ENCODE data around the gene EIF4G1. TPM values are rescaled to one million over a fixed set of nuclear protein-coding genes. Genes with fewer than 3 reads are reported as not detected.

Gene EIF4G1
- total RNA-seq, 1 experiment from 2014 or later, result 532 TPM

DNA sequence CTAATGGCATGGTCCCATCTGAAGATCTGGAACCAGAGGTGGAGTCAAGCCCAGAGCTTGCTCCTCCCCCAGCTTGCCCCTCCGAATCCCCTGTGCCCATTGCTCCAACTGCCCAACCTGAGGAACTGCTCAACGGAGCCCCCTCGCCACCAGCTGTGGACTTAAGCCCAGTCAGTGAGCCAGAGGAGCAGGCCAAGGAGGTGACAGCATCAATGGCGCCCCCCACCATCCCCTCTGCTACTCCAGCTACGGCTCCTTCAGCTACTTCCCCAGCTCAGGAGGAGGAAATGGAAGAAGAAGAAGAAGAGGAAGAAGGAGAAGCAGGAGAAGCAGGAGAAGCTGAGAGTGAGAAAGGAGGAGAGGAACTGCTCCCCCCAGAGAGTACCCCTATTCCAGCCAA lies 7.3 kb downstream of the EIF4G1 start:
- no peak for DNase-seq
- no peaks in the 10 kb centered on the region for H3K9me3 Mint-ChIP-seq
- H3K79me2 ChIP-seq (ENCODE audit: insufficient read depth, low read length), result peaks cover 22% of the 10 kb centered on the region

More for the DNA sequence above, 7.3 kb downstream of the EIF4G1 start:
- Mint-ChIP-seq H3K4me1 (peaks cover 18 to 19% of the 10 kb centered on the region in 2 experiments), H3K36me3 (ENCODE audit: insufficient read depth in 1 of 3, low read depth in 3 of 3) (peaks cover 80 to 96% (median 91%) of the 10 kb centered on the region in 3 experiments), H3K27me3 (ENCODE audit: low read depth) (no peaks in the 10 kb centered on the region; the same call in none of the 2 replicates), H3K27ac (0 out of 7 replicates have a peak overlapping the region, but pooled peaks of 1 of the 3 experiments have one; percentile 26), H3K4me3 (peak overlapping the region in 1 of 2 experiments; percentile 46; a peak in 2 of 5 replicates)
- H3K4me1 ChIP-seq (ENCODE audit: insufficient read depth, low read length), result 0 out of 2 replicates have a peak, but pooled peaks cover 2% of the 10 kb centered on the region
- no peak overlapping the region for H2BK120ac ChIP-seq (ENCODE audit: low read depth, low read length, poor library complexity, severe bottlenecking)
- WGBS (ENCODE audit: extremely low coverage, insufficient read length, low lambda C conversion rate), result no CpG with 5 or more reads among the region's 5 CpGs
- H2BK15ac ChIP-seq (ENCODE audit: low read depth, low read length), result no peak overlapping the region
- H3K79me1 ChIP-seq (ENCODE audit: insufficient read depth, low read depth, low read length, poor library complexity, severe bottlenecking), result peaks cover 6% of the 10 kb centered on the region
- H3K27ac ChIP-seq (ENCODE audit: insufficient read length, low read depth, low read length), result no peak overlapping the region
- no peak overlapping the region for H2BK12ac ChIP-seq (ENCODE audit: insufficient read length, low read depth, low read length)
- no peak overlapping the region for H4K5ac ChIP-seq (ENCODE audit: insufficient read length, low read depth, low read length)
- no peaks in the 10 kb centered on the region for H3K23me2 ChIP-seq (ENCODE audit: insufficient read length, low read depth, low read length, poor library complexity, severe bottlenecking)
- no peak overlapping the region for H2AFZ ChIP-seq (ENCODE audit: low read length)
- no peaks in the 10 kb centered on the region for H3K9me3 ChIP-seq (ENCODE audit: control insufficient read depth, low read depth, low read length)
- no peak overlapping the region for H2AK5ac ChIP-seq (ENCODE audit: insufficient read length, low read length)
- H3K4ac ChIP-seq (ENCODE audit: low read depth, low read length), result no peak overlapping the region
- H3T11ph ChIP-seq (ENCODE audit: low read length), result no peak overlapping the region
- no peak overlapping the region for H3K4me2 ChIP-seq (ENCODE audit: insufficient read depth, insufficient read length, low read length)
- no peak overlapping the region for H3K23ac ChIP-seq (ENCODE audit: insufficient read length, low read depth, low read length)
- H3K27me3 ChIP-seq (ENCODE audit: insufficient read depth, low read length), result no peaks in the 10 kb centered on the region
- no peaks in the 10 kb centered on the region for H4K20me1 ChIP-seq (ENCODE audit: control insufficient read depth, insufficient read depth, insufficient read length)
- H4K91ac ChIP-seq (ENCODE audit: insufficient read length, low read depth, low read length), result no peak overlapping the region
- no peak overlapping the region for H2BK5ac ChIP-seq (ENCODE audit: insufficient read length, low read length)
- no peak overlapping the region for H3K14ac ChIP-seq (ENCODE audit: insufficient read depth, low read length)
- H4K8ac ChIP-seq (replicated peaks; ENCODE audit: insufficient read length, low read depth, low read length), result no peak overlapping the region
- no peak overlapping the region for H3K56ac ChIP-seq (ENCODE audit: insufficient read length, low read depth, low read length)
- TF ChIP-seq CTCF (conservative IDR thresholded peaks at IDR 0.05), result no peak
- H3K9ac ChIP-seq (ENCODE audit: extremely low read depth, insufficient read length, low read length), result no peak overlapping the region
- H3K18ac ChIP-seq (ENCODE audit: insufficient read length, low read depth, low read length), result no peak overlapping the region
- H2BK20ac ChIP-seq (ENCODE audit: low read depth, low read length, poor library complexity, severe bottlenecking), result no peak overlapping the region
